ENCODE results near the gene RABGAP1L.
A peak's percentile ranks its signal among the peaks of the same experiment; 100 is the strongest.

The RABGAP1L gene

GRCh38 chr1:174984952-174985351 lies 825.6 kb downstream of the RABGAP1L start:
- in situ Hi-C loops (cut with HindIII; ENCODE audit: low pct_ligation_motif_present, low pct_unique_long_range_greater_than_20kb, low sequenced_read_pairs): loop anchor here (10.0 kb wide), 1 partner anchor 210 kb away; no protein-coding TSS in a partner anchor
- DNase-seq: no peak

- in situ Hi-C loops (cut with HindIII; ENCODE audit: low pct_ligation_motif_present, low pct_unique_long_range_greater_than_20kb, low sequenced_read_pairs): loop anchor here (10.0 kb wide), 1 partner anchor 214 kb away; no protein-coding TSS in a partner anchor
- no peak for DNase-seq
These were observed 829.2 kb downstream of the RABGAP1L start for GRCh38 chr1:174988539-174988938.

- in situ Hi-C loops (cut with HindIII; ENCODE audit: low pct_ligation_motif_present, low pct_unique_long_range_greater_than_20kb, low sequenced_read_pairs): loop anchor here (10.0 kb wide), 1 partner anchor 214 kb away; no protein-coding TSS in a partner anchor
These were observed 829.7 kb downstream of the RABGAP1L start for GRCh38 chr1:174988986-174989385.

GRCh38 chr1:174989536-174990220 lies 830.4 kb downstream of the RABGAP1L start:
- no peak for DNase-seq
- in situ Hi-C loops (cut with HindIII; ENCODE audit: low pct_ligation_motif_present, low pct_unique_long_range_greater_than_20kb, low sequenced_read_pairs): loop anchor here (10.0 kb wide), 1 partner anchor 215 kb away; no protein-coding TSS in a partner anchor

More at GRCh38 chr1:174988986-174989385, 829.7 kb downstream of the RABGAP1L start:
- no peak for DNase-seq

GRCh38 chr1:174990382-174990999 lies 831.2 kb downstream of the RABGAP1L start:
- in situ Hi-C loops (cut with HindIII; ENCODE audit: low pct_ligation_motif_present, low pct_unique_long_range_greater_than_20kb, low sequenced_read_pairs): no loop called here
- DNase-seq: peak; percentile 90

GRCh38 chr1:174991473-174991872 lies 832.2 kb downstream of the RABGAP1L start:
- in situ Hi-C loops (cut with HindIII; ENCODE audit: low pct_ligation_motif_present, low pct_unique_long_range_greater_than_20kb, low sequenced_read_pairs): no loop called here
- DNase-seq: no peak

GRCh38 chr1:174995121-174995520 lies 835.8 kb downstream of the RABGAP1L start:
- DNase-seq: no peak
- in situ Hi-C loops (cut with HindIII; ENCODE audit: low pct_ligation_motif_present, low pct_unique_long_range_greater_than_20kb, low sequenced_read_pairs): no loop called here

- DNase-seq: no peak
- in situ Hi-C loops (cut with HindIII; ENCODE audit: low pct_ligation_motif_present, low pct_unique_long_range_greater_than_20kb, low sequenced_read_pairs): no loop called here
These were observed 836.6 kb downstream of the RABGAP1L start for GRCh38 chr1:174995916-174996315.

- in situ Hi-C loops (cut with HindIII; ENCODE audit: low pct_ligation_motif_present, low pct_unique_long_range_greater_than_20kb, low sequenced_read_pairs): no loop called here
- no peak for DNase-seq
These were observed 837.2 kb downstream of the RABGAP1L start for GRCh38 chr1:174996476-174996875.

GRCh38 chr1:174997041-174997440 lies 837.7 kb downstream of the RABGAP1L start:
- no peak for DNase-seq
- in situ Hi-C loops (cut with HindIII; ENCODE audit: low pct_ligation_motif_present, low pct_unique_long_range_greater_than_20kb, low sequenced_read_pairs): no loop called here

GRCh38 chr1:174998569-174999215 lies 839.4 kb downstream of the RABGAP1L start:
- in situ Hi-C loops (cut with HindIII; ENCODE audit: low pct_ligation_motif_present, low pct_unique_long_range_greater_than_20kb, low sequenced_read_pairs): no loop called here
- DNase-seq: peak; percentile 80

GRCh38 chr1:174999216-174999935 lies 840.1 kb downstream of the RABGAP1L start:
- DNase-seq: peak; percentile 99
- in situ Hi-C loops (cut with HindIII; ENCODE audit: low pct_ligation_motif_present, low pct_unique_long_range_greater_than_20kb, low sequenced_read_pairs): no loop called here

- in situ Hi-C loops (cut with HindIII; ENCODE audit: low pct_ligation_motif_present, low pct_unique_long_range_greater_than_20kb, low sequenced_read_pairs): no loop called here
- DNase-seq: peak; percentile 52
These were observed 840.8 kb downstream of the RABGAP1L start, which contains the start of gene CACYBP for GRCh38 chr1:174999936-175000696. CACYBP (plus strand) TSS chr1:174999947; CDS start chr1:175000181, 234 bp downstream.

- DNase-seq: peak; percentile 28
- in situ Hi-C loops (cut with HindIII; ENCODE audit: low pct_ligation_motif_present, low pct_unique_long_range_greater_than_20kb, low sequenced_read_pairs): no loop called here
These were observed 841.4 kb downstream of the RABGAP1L start for GRCh38 chr1:175000697-175001187.

GRCh38 chr1:175002910-175003517 lies 843.7 kb downstream of the RABGAP1L start:
- no peak for DNase-seq
- in situ Hi-C loops (cut with HindIII; ENCODE audit: low pct_ligation_motif_present, low pct_unique_long_range_greater_than_20kb, low sequenced_read_pairs): no loop called here

GRCh38 chr1:175003521-175003920 lies 844.2 kb downstream of the RABGAP1L start:
- no peak for DNase-seq
- in situ Hi-C loops (cut with HindIII; ENCODE audit: low pct_ligation_motif_present, low pct_unique_long_range_greater_than_20kb, low sequenced_read_pairs): no loop called here

- in situ Hi-C loops (cut with HindIII; ENCODE audit: low pct_ligation_motif_present, low pct_unique_long_range_greater_than_20kb, low sequenced_read_pairs): no loop called here
These were observed 845.9 kb downstream of the RABGAP1L start for GRCh38 chr1:175005085-175005783.

More at GRCh38 chr1:175005085-175005783, 845.9 kb downstream of the RABGAP1L start:
- no peak for DNase-seq
